IPS-20b (cell line): Measurements from ENCODE around the gene PET100.
A peak's percentile ranks its signal among the peaks of the same experiment; 100 is the strongest.

ENCODE experiments used
- H3K27ac ChIP-seq: one replicate; pipeline ENCODE4 v1.5.1; 2013; ENCODE audit warnings: low read length
- H3K27me3 ChIP-seq: 2 replicates; pipeline ENCODE4 v1.6.1; 2013; ENCODE audit warnings: mild to moderate bottlenecking, low read length, inconsistent platforms; ENCODE audit not compliant: insufficient read depth
- H3K36me3 ChIP-seq: 2 replicates; pipeline ENCODE4 v1.6.1; 2013; ENCODE audit warnings: low read depth, mild to moderate bottlenecking, inconsistent platforms, low read length, moderate library complexity; ENCODE audit not compliant: insufficient read depth
- H3K4me1 ChIP-seq: 2 replicates; pipeline ENCODE4 v1.6.1; 2013; ENCODE audit warnings: mild to moderate bottlenecking, control low read depth, inconsistent platforms, low read length, moderate library complexity; ENCODE audit not compliant: insufficient read depth
- H3K4me3 ChIP-seq: 2 replicates; pipeline ENCODE4 v1.5.1; 2013; ENCODE audit warnings: mild to moderate bottlenecking, low read length, inconsistent platforms
- H3K9ac ChIP-seq: 2 replicates; pipeline ENCODE4 v1.6.1; 2013; ENCODE audit warnings: low read depth, mild to moderate bottlenecking, inconsistent platforms, low read length, moderate library complexity
- H3K9me3 ChIP-seq: 2 replicates; pipeline ENCODE4 v1.6.1; 2013; ENCODE audit warnings: mild to moderate bottlenecking, low read depth, low read length, inconsistent platforms; ENCODE audit not compliant: insufficient read depth

The PET100 gene

GRCh38 chr19:7646426-7646700 lies 16.8 kb downstream of the PET100 start:
- Histone ChIP-seq H3K27me3 (peaks cover 8% of the 10 kb centered on the region; the same call in 1 of the 2 replicates), H3K4me3 (no peak overlapping the region), H3K9me3 (no peaks in the 10 kb centered on the region), H3K9ac (no peak overlapping the region), H3K36me3 (no peaks in the 10 kb centered on the region; the same call in 1 of the 2 replicates), H3K4me1 (no peaks in the 10 kb centered on the region), H3K27ac (no peak overlapping the region)

- H3K27ac ChIP-seq = no peak overlapping the region
- no peak overlapping the region for H3K9ac ChIP-seq
- H3K9me3 ChIP-seq = no peaks in the 10 kb centered on the region
- H3K4me3 ChIP-seq = no peak overlapping the region
- H3K4me1 ChIP-seq = no peaks in the 10 kb centered on the region
- peaks cover 9% of the 10 kb centered on the region; the same call in 1 of the 2 replicates for H3K27me3 ChIP-seq
- no peaks in the 10 kb centered on the region; the same call in 1 of the 2 replicates for H3K36me3 ChIP-seq
These were observed 17.6 kb downstream of the PET100 start for GRCh38 chr19:7647156-7647555.

GRCh38 chr19:7648265-7649014 lies 18.8 kb downstream of the PET100 start:
- Histone ChIP-seq H3K4me1 (no peaks in the 10 kb centered on the region), H3K36me3 (no peaks in the 10 kb centered on the region; the same call in 1 of the 2 replicates), H3K27me3 (peaks cover 22% of the 10 kb centered on the region), H3K9ac (no peak overlapping the region), H3K9me3 (no peaks in the 10 kb centered on the region), H3K27ac (no peak overlapping the region), H3K4me3 (no peak overlapping the region)

- H3K27ac ChIP-seq = no peak overlapping the region
- no peaks in the 10 kb centered on the region for H3K9me3 ChIP-seq
- H3K27me3 ChIP-seq = peaks cover 23% of the 10 kb centered on the region
- no peak overlapping the region for H3K4me3 ChIP-seq
- no peaks in the 10 kb centered on the region for H3K4me1 ChIP-seq
- H3K9ac ChIP-seq = no peak overlapping the region
- no peaks in the 10 kb centered on the region; the same call in 1 of the 2 replicates for H3K36me3 ChIP-seq
These were observed 20.6 kb downstream of the PET100 start for GRCh38 chr19:7650148-7650547.

- Histone ChIP-seq H3K27me3 (peaks cover 31% of the 10 kb centered on the region), H3K4me1 (no peaks in the 10 kb centered on the region), H3K36me3 (no peaks in the 10 kb centered on the region), H3K27ac (no peak overlapping the region), H3K9ac (no peak overlapping the region), H3K4me3 (peak overlapping the region; percentile 59; the same call in 1 of the 2 replicates), H3K9me3 (no peaks in the 10 kb centered on the region)
These were observed 22.6 kb downstream of the PET100 start for GRCh38 chr19:7652061-7652641.

GRCh38 chr19:7654401-7654800 lies 24.8 kb downstream of the PET100 start:
- Histone ChIP-seq H3K9ac (no peak overlapping the region), H3K4me1 (no peaks in the 10 kb centered on the region), H3K4me3 (no peak overlapping the region)

GRCh38 chr19:7655581-7655980 lies 26.0 kb downstream of the PET100 start:
- Histone ChIP-seq H3K9ac (no peak overlapping the region), H3K4me1 (no peaks in the 10 kb centered on the region)

More at GRCh38 chr19:7654401-7654800, 24.8 kb downstream of the PET100 start:
- Histone ChIP-seq H3K9me3 (no peaks in the 10 kb centered on the region), H3K27ac (no peak overlapping the region), H3K27me3 (peaks cover 31% of the 10 kb centered on the region), H3K36me3 (no peaks in the 10 kb centered on the region)

GRCh38 chr19:7657131-7657751 lies 27.6 kb downstream of the PET100 start:
- no peak overlapping the region for H3K27ac ChIP-seq
- no peak overlapping the region for H3K9ac ChIP-seq
- no peaks in the 10 kb centered on the region for H3K9me3 ChIP-seq
- no peaks in the 10 kb centered on the region for H3K36me3 ChIP-seq
- no peak overlapping the region for H3K4me3 ChIP-seq
- H3K4me1 ChIP-seq = no peaks in the 10 kb centered on the region
- peaks cover 21% of the 10 kb centered on the region for H3K27me3 ChIP-seq

More at GRCh38 chr19:7655581-7655980, 26.0 kb downstream of the PET100 start:
- Histone ChIP-seq H3K9me3 (no peaks in the 10 kb centered on the region), H3K27ac (no peak overlapping the region), H3K36me3 (no peaks in the 10 kb centered on the region), H3K4me3 (no peak overlapping the region), H3K27me3 (peaks cover 31% of the 10 kb centered on the region)

- H3K36me3 ChIP-seq = no peaks in the 10 kb centered on the region
- H3K4me1 ChIP-seq = no peaks in the 10 kb centered on the region
- H3K9me3 ChIP-seq = no peaks in the 10 kb centered on the region
- H3K4me3 ChIP-seq = no peak overlapping the region
- H3K9ac ChIP-seq = no peak overlapping the region
- peaks cover 10% of the 10 kb centered on the region; the same call in 1 of the 2 replicates for H3K27me3 ChIP-seq
- H3K27ac ChIP-seq = no peak overlapping the region
These were observed 28.7 kb downstream of the PET100 start for GRCh38 chr19:7658219-7658686.

- Histone ChIP-seq H3K4me1 (no peaks in the 10 kb centered on the region), H3K36me3 (no peaks in the 10 kb centered on the region), H3K9me3 (no peaks in the 10 kb centered on the region), H3K9ac (no peak overlapping the region), H3K27ac (no peak overlapping the region), H3K27me3 (peaks cover 4% of the 10 kb centered on the region; the same call in 1 of the 2 replicates), H3K4me3 (no peak overlapping the region)
These were observed 32.3 kb downstream of the PET100 start for GRCh38 chr19:7661744-7662538.

- Histone ChIP-seq H3K4me3 (no peak overlapping the region), H3K27ac (no peak overlapping the region), H3K9ac (no peak overlapping the region), H3K27me3 (peaks cover 4% of the 10 kb centered on the region; the same call in 1 of the 2 replicates), H3K9me3 (no peaks in the 10 kb centered on the region), H3K36me3 (no peaks in the 10 kb centered on the region), H3K4me1 (no peaks in the 10 kb centered on the region)
These were observed 33.1 kb downstream of the PET100 start for GRCh38 chr19:7662657-7663056.
